Endothelial cell (in vitro differentiated cells): ENCODE data around the gene JPH3. TPM values are rescaled to one million over a fixed set of nuclear protein-coding genes. Genes with fewer than 3 reads are reported as not detected.
A peak's percentile ranks its signal among the peaks of the same experiment; 100 is the strongest.

Source experiments
- DNase-seq: peaks from one replicate; pipeline ENCODE4 v3.0.0; 2021; ENCODE audit warnings: low spot score
- H3K27ac Mint-ChIP-seq: one replicate; pipeline ENCODE4 v1.8.0; 2021; ENCODE audit warnings: mixed read lengths, inconsistent platforms; ENCODE audit not compliant: unreplicated experiment
- H3K27me3 Mint-ChIP-seq: one replicate; pipeline ENCODE4 v1.8.0; 2021; ENCODE audit warnings: mild to moderate bottlenecking, moderate library complexity, mixed read lengths, inconsistent platforms; ENCODE audit not compliant: unreplicated experiment
- H3K36me3 Mint-ChIP-seq: one replicate; pipeline ENCODE4 v1.8.0; 2021; ENCODE audit warnings: mild to moderate bottlenecking, low read depth, mixed read lengths, inconsistent platforms; ENCODE audit not compliant: unreplicated experiment
- H3K4me1 Mint-ChIP-seq: one replicate; pipeline ENCODE4 v1.8.0; 2021; ENCODE audit warnings: mild to moderate bottlenecking, mixed read lengths, inconsistent platforms; ENCODE audit not compliant: unreplicated experiment
- H3K4me3 Mint-ChIP-seq: one replicate; pipeline ENCODE4 v1.8.0; 2021; ENCODE audit warnings: mild to moderate bottlenecking, mixed read lengths, inconsistent platforms; ENCODE audit not compliant: unreplicated experiment
- H3K9me3 Mint-ChIP-seq: one replicate; pipeline ENCODE4 v1.8.0; 2021; ENCODE audit warnings: mixed read lengths, inconsistent platforms; ENCODE audit not compliant: unreplicated experiment
- total RNA-seq: library from RNA; stranded (reverse); fragmentation: NEBNext Ultra II Directional; extraction: Animal tissue kit (Norgen Biotek cat#: 25700); gene quantifications from one replicate; pipeline ENCODE4 v1.2.1, GENCODE V29; 2021; ENCODE audit not compliant: unreplicated experiment
- TF ChIP-seq, protein P1 (sequence below): fragments of 200-600 bp; sonication (generic); IDR thresholded peaks from one replicate; pipeline ENCODE4 v1.5.0; 2021; ENCODE audit warnings: antibody characterized with exemption; ENCODE audit not compliant: unreplicated experiment

Gene JPH3
- total RNA-seq, 1 donor from 2014 or later, result 19.1 TPM

DNA sequence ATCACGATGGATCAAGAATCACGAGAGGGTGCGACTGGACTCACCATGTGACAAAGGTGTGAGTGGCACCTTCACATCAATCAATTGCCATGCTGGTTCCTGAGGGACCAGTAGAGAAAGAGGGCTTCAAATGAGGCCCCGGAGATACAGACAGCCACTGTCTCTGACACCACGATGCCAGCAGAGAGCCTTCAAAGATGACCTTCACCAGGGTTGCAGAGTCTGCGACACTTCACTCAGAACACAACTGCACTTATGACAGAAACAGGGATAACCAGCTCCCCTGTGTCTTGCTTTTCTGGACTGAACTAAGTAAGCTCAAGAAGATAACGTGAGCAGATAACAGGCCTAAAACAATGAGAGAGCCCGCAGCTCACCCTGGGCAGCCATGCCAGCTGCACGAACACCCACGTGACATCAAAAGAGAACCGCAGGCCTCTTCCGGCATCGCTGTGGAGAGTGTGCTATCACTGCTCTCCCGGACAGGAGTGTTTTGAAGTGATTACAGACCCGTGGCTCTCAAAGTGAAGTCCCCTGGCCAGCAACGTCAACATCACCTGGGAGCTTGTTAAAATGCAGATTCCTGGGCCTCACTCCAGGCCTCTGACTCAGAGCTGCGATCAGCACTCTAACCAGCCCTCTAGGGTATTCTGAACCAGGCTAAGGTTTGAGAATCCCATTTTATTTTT lies 127.1 kb downstream of the JPH3 start:
- no peak for DNase-seq
- H3K4me3 Mint-ChIP-seq, result peak overlapping the region; percentile 37
- peaks cover 13% of the 10 kb centered on the region for H3K36me3 Mint-ChIP-seq
- TF ChIP-seq, protein P1, sequence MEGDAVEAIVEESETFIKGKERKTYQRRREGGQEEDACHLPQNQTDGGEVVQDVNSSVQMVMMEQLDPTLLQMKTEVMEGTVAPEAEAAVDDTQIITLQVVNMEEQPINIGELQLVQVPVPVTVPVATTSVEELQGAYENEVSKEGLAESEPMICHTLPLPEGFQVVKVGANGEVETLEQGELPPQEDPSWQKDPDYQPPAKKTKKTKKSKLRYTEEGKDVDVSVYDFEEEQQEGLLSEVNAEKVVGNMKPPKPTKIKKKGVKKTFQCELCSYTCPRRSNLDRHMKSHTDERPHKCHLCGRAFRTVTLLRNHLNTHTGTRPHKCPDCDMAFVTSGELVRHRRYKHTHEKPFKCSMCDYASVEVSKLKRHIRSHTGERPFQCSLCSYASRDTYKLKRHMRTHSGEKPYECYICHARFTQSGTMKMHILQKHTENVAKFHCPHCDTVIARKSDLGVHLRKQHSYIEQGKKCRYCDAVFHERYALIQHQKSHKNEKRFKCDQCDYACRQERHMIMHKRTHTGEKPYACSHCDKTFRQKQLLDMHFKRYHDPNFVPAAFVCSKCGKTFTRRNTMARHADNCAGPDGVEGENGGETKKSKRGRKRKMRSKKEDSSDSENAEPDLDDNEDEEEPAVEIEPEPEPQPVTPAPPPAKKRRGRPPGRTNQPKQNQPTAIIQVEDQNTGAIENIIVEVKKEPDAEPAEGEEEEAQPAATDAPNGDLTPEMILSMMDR, result no peak
- no peaks in the 10 kb centered on the region for H3K9me3 Mint-ChIP-seq
- H3K4me1 Mint-ChIP-seq, result peaks cover 16% of the 10 kb centered on the region
- no peak overlapping the region for H3K27ac Mint-ChIP-seq
- peaks cover 6% of the 10 kb centered on the region for H3K27me3 Mint-ChIP-seq

DNA sequence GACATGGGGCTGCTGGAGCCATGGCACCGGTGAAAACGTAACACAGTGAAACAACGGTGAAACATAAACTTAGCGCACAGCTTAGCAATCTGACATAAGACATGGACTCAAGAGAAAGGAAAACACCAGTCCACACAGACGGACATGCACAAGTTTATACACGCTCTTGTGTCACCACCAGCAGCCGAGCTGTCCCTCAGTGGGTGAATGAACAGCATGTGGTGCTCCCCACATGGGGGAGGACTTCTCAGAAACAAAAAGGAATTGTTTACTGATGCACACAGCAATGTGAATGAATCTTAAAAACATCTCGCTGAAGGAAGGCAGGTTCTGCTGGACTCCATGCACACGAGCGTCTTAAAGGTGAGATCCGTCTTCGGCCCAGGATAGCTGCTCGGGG lies 129.3 kb downstream of the JPH3 start:
- peaks cover 17% of the 10 kb centered on the region for H3K36me3 Mint-ChIP-seq
- no peak overlapping the region for H3K27ac Mint-ChIP-seq
- peaks cover 8% of the 10 kb centered on the region for H3K27me3 Mint-ChIP-seq

DNA sequence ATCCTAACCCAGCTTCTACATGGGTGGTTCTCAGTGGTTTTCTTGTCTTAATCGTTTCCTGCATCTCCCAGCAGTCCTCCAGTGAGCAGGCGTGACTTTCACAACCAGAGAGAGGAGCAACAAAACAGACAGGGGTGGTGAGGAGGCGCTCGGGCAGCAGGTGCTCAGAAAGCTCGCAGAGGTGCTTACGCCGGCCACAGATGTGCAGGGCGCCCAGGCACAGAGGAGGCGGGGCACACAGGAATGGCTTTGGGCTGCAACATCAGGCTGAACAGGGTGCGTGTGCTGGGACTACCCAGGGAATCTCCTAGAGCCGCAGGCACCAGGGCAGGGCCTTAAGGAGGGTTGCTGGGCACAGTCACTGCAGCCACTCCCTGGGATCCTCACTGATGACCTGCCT lies 130.9 kb downstream of the JPH3 start:
- Mint-ChIP-seq H3K27me3 (peaks cover 8% of the 10 kb centered on the region), H3K36me3 (peaks cover 8% of the 10 kb centered on the region), H3K4me1 (peaks cover 2% of the 10 kb centered on the region), H3K4me3 (no peak overlapping the region), H3K27ac (no peak overlapping the region), H3K9me3 (no peaks in the 10 kb centered on the region)
- TF ChIP-seq, protein P1, result no peak
- DNase-seq, result no peak

More for the DNA sequence above, 129.3 kb downstream of the JPH3 start:
- no peak for DNase-seq
- no peak overlapping the region for H3K4me3 Mint-ChIP-seq
- peaks cover 16% of the 10 kb centered on the region for H3K4me1 Mint-ChIP-seq
- TF ChIP-seq, protein P1, result no peak
- no peaks in the 10 kb centered on the region for H3K9me3 Mint-ChIP-seq

DNA sequence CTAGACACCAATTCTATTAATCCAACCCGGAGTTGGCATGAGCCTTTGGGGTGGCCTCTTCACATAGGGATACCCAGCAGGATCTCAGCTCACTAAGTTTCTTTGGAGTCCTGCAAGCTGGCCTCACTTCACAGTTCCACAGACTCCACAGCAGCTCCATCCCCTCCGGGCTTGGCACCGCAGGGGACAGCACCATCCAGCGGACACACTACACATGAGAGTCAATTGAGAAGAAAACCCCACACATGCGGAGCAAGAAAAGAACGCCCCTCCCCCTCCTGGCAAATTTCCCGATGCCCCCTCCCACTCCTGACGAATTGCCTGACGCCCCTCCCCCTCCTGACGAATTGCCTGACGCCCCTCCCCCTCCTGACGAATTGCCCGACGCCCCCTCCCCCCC lies 132.3 kb downstream of the JPH3 start:
- peaks cover 8% of the 10 kb centered on the region for H3K36me3 Mint-ChIP-seq
- no peaks in the 10 kb centered on the region for H3K9me3 Mint-ChIP-seq
- DNase-seq, result no peak
- H3K27me3 Mint-ChIP-seq, result peaks cover 6% of the 10 kb centered on the region
- TF ChIP-seq, protein P1, result no peak
- no peaks in the 10 kb centered on the region for H3K4me1 Mint-ChIP-seq
- no peak overlapping the region for H3K27ac Mint-ChIP-seq
- no peak overlapping the region for H3K4me3 Mint-ChIP-seq

DNA sequence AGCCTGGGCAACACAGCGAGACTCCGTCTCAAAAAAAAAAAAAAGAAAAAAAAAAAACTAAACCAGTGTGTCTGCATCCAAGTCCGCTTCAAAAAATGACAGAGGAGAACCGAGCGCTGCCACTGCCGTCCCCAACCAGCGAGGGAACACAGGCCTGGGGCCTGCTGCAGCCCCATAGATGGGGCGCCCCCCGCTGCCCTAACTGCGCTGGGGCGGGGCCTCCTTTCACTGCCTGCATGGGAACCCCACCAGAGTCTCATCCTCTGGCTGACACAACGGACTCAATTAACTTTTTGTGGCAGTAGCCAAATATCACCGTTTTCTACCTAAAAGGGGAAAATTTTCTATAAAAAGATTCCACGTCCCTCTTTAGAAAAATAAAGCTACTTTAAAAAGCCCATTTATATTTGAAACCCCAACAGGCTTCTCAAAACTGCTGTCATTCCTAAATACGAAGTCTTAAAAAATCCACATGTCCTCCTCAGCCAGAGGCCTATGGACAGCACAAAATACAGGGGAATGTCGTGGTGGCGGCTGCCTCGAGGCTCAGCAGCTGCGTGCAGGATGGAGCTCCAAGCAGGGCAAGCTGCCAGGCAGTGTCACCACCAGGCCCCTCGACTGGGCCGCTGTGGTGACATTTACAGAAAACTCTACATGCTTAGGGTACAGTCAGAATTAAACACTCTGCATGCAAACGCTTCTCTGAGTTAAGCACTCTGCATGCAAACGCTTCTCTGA lies 133.1 kb downstream of the JPH3 start:
- Mint-ChIP-seq H3K4me3 (no peak overlapping the region), H3K9me3 (no peaks in the 10 kb centered on the region), H3K27me3 (peaks cover 6% of the 10 kb centered on the region), H3K4me1 (no peaks in the 10 kb centered on the region), H3K27ac (no peak overlapping the region), H3K36me3 (peaks cover 8% of the 10 kb centered on the region)
- TF ChIP-seq, protein P1, result no peak
- DNase-seq, result no peak
